HG02623 (cell line): Measurements from ENCODE around the gene HSPG2.
"Not testable (repeated sequence)": the region's sequence is repeated elsewhere in the genome, so short reads cannot be mapped to it uniquely, and the experiment has no call there.

Experiments
- ATAC-seq: cut with Tn5 transposase; IDR thresholded peaks from one replicate; pipeline ENCODE4 v1.9.1; 2021; ENCODE audit warnings: moderate library complexity; ENCODE audit not compliant: unreplicated experiment

Gene HSPG2

GRCh38 chr1:21830792-21831453, 106.2 kb downstream of the HSPG2 start:
- no peak for ATAC-seq

DNA sequence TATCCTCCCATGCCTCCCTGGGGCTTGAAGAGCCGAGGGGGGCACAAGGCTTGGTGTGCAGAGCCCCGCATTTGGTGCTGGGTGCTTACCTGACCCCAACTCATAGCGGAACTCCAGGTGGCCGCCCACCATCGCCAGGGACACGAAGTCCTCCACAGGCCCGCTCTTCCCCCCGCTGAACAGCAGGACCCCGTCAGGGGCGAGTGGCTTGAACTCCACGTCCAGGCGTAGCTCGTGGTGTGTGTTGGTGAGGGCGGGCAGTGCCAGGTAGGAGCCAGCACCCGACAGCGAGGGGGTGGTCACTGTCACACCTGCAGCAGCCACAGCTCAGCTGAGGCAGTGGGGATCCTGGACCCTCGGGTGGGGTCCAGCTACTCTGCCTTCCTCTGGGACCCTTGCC, 107.8 kb downstream of the HSPG2 start:
- no peak for ATAC-seq

DNA sequence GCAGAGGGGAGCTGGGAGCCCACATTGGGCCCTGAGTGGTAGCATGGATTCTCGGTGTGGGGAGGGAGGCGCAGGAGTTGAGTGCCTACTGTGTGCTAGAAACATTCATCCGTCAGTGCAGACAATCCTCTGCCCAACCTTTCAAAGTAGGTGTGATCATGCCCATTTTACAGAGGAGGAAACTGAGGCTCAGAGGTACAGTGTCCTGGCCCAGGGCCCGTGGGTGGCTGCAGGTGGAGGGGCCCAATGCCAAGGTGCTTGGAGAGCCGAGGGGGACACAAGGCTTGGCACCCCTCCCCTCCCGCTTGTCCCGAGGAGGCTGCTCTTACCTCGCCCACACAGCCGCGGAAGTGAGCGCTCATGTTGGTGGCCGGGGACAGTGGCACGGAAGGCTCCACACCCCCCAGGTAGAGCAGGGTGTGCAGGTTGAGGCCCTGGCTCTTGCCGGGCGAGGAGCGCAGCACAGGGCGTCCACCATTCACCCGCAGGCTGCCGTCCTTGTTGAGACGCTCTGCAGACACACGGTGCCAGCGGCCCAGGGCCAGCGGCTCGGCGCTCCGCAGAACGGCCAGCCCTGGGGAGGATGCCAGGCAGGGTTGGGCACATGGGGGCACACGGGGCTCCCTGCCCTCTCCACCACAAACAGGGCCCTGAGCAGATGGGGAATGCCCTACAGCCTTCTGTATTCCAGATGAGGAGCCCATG, 108.5 kb downstream of the HSPG2 start:
- ATAC-seq, result no peak

DNA sequence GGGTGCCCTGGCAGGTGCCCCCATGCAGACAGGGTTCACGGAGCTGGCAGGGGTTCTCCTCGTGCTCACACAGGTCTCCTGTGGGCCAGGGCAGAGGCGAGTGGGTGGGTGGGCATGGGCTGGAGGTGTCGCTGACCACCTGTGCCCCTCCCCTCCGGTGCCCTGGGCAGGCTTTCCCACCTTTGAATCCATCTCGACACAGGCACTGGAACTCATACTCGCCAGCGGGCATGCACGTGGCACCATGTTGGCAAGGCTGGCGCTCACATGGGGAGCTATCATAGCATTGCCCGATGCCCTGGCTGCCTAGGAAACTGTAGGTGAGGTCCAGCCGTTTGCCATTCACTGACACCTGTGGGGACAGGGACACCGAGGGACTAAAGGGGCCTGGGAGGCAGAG, 109.0 kb downstream of the HSPG2 start:
- no peak for ATAC-seq

- ATAC-seq, result no peak
These were observed 109.9 kb downstream of the HSPG2 start for GRCh38 chr1:21827141-21827679.

- ATAC-seq, result not testable (repeated sequence)
These were observed 110.4 kb downstream of the HSPG2 start for GRCh38 chr1:21826694-21827093.

- no peak for ATAC-seq
These were observed 111.7 kb downstream of the HSPG2 start for GRCh38 chr1:21825393-21825792.

DNA sequence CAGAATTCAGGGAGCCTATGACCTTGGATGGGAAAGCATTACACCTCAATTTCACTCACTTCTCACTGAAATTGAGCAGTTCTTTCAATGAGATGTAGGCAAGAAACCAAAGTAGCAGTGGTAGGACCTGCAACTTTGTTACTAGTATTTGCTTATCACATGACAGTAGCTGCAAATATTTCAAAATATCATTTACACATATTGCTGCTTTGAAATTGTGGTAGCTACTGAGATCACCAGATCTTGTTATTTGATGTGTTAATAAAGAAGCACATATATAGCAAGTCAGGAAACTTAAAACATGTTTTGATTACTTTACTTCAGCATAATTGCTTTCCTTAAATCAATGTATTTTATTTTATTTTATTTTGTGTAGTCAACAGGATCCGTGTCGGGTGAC, 112.2 kb downstream of the HSPG2 start:
- ATAC-seq, result no peak

- ATAC-seq, result no peak
These were observed 113.0 kb downstream of the HSPG2 start for GRCh38 chr1:21823980-21824702.

GRCh38 chr1:21823206-21823979, 113.7 kb downstream of the HSPG2 start:
- no peak for ATAC-seq

DNA sequence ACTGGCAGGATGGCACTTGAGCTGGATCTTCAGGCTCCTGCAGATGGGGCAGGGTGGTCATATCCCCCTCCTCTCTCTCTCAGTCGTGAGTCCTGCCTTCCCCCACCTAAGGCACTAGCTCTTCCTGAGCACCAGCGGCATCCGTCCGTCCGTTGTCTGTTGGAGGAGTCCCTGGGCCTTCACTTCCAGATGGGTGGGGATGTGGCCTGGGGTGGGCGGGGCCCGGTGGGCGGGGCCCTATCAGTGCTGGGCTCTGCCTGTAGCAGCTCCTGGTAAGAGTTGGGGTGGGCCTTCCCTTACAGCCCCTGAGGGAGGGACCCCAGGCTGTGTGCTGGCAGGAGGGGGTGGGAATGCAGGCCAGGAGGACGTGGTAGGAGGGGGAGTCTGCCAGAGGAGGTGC, 114.8 kb downstream of the HSPG2 start:
- ATAC-seq, result no peak

- no peak for ATAC-seq
These were observed 115.6 kb downstream of the HSPG2 start for GRCh38 chr1:21821385-21822019.

DNA sequence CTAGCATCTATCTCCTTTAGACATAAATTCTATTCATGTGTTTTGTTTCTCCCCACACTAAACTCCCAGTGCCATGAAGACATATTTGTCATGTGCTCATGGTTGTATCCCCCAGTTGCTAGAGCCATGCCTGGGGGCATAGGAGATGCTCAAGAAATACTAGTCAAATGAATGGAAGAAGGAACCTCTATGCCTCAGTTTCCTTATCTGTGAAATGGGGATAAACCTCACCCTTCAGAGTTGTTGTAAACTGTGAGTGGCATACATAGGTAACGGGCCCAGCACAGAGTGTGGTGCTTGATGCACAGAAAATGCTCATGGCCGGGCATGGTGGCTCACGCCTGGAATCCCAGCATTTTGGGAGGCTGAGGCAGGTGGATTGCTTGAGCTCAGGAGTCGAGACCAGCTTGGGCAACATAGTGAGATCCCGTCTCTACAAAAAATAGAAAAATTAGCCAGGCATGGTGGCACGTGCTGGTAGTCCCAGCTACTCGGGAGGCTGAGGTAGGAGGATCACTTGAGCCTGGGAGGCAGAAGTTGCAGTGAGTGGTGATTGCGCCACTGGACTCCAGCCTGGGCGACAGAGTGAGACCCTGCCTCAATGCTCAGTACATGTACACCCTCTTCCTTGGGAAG, 116.4 kb downstream of the HSPG2 start:
- ATAC-seq, result no peak

GRCh38 chr1:21818656-21819055, 118.5 kb downstream of the HSPG2 start:
- no peak for ATAC-seq

DNA sequence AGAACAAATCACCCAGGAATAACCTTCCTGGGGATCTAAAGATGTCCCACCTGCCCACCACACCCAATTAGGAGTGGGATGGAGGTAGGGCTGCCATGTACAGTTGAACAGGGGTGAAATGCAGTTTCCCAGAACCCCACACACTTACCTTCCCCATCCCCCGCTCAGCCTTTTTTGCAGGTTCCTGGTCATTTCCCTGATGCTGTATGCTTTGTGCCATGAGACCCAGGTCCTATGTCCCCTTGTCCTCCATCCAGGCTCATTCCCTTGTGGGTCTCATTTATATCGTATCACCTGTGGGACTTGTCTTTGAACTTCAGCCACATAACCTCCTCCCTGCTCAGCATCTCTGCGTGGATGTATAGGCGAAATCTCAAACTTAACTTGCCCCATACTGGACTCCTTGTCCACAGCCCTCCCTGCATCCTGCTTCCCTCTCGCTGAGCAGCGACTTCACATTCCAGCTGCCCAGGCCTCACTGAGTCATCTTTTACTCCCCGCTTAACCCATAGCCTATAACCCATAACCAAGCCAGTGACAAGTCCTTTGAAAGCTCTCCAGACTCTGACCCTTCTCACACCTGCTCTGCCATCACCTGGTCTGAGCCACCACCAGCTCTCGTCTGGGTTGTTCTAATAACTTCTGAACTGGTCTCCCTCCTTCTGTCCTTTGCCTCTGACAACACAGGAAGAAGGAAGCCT, 120.4 kb downstream of the HSPG2 start:
- no peak for ATAC-seq

GRCh38 chr1:21815724-21816321, 121.3 kb downstream of the HSPG2 start:
- ATAC-seq, result no peak

GRCh38 chr1:21814981-21815582, 122.0 kb downstream of the HSPG2 start:
- no peak for ATAC-seq

- no peak for ATAC-seq
These were observed 122.7 kb downstream of the HSPG2 start for GRCh38 chr1:21814241-21814918.
